ENCODE data around the gene RMC1.
"Not testable (repeated sequence)": the region's sequence is repeated elsewhere in the genome, so short reads cannot be mapped to it uniquely, and the experiment has no call there.

The RMC1 gene

DNA sequence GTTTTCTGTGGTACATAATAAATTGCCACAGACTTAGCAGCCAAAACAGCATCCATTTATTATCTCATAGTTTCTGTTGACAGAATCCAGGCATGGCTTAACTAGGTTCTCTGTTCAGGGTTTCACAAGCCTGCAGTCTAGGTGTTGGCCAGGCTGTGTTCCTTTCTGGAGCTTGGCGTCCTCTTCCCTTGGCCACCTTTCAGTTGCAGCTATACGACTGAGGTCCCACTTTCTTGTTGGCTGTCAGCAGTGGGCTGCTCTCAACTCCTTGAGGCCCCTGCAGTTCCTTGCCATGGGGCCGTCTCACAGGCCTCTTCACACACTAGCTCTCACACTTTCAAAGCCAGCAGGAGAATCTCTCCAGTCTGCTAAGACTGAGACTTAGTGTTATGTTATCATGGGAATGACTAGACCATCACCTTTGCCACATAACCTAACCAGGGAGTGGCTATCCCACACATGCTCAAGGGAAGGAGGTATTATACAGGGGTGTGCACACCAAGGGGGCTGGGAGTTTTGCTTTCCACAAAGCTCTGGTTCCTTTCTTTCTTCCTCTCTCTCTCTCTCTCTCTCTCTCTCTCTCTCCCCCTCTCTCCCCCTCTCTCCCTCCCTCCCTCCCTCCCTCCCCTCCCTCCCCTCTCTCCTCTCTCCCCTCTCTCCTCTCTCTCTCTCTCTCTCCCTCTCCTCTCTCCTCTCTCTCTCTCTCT is 34.4 kb upstream of the RMC1 start:
- H3K36me3 ChIP-seq (ENCODE audit: insufficient read depth, low read length): peaks cover 37% of the 10 kb centered on the region
- TF ChIP-seq EZH2 (IDR thresholded peaks at IDR 0.05): no peak
- TF ChIP-seq POLR2AphosphoS5 (IDR thresholded peaks at IDR 0.05; ENCODE audit: borderline replicate concordance, low read depth, low read length): no peak
- TF ChIP-seq FOXP2 (optimal IDR thresholded peaks at IDR 0.05; ENCODE audit: control extremely low read depth, extremely low read length, insufficient read depth): no peak
- no peak overlapping the region for H3K27ac ChIP-seq
- H3K9ac ChIP-seq (ENCODE audit: insufficient read length): no peak overlapping the region
- H3K4me3 ChIP-seq: no peak overlapping the region
- H3K9me3 ChIP-seq (ENCODE audit: low read depth, low read length): no peaks in the 10 kb centered on the region
- no peak for DNase-seq (ENCODE audit: low read depth, low spot score)

DNA sequence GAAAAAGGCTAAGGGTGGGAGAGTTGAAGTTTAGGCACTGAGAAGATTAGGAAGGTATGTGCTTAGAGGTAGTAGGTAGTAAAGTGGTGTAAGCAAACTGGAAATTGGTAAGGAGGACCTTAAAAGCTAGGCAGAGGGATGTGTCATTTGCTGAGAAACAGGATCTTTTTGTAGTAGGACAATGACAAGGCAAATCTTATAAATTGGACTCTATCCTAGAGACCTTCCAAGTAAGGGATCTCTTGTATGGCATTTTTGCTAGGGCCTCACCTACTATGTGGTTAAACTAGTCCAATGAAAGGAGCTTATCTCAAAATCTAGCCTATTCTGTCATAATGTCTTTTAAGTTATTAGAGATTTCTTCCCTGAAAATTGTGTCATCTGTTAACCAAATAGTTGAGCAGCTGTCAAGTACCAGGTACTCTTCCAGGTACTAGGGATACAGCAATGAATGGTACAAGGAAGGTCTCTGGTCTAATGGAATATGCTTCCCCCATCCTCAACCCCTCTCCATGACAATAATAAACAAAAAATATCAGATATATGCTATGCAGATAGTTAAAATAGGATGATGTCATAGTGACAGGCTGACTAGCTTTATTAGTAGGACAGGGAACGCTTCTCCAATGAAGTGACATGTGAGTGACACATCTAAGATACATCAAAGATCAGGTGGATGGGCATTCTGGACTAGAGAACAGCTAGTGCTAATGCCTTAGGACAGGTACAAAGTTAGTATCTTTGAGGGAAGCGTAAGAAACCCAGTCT is 32.5 kb upstream of the RMC1 start:
- DNase-seq (ENCODE audit: low read depth, low spot score): no peak
- H3K9me3 ChIP-seq (ENCODE audit: low read depth, low read length): no peaks in the 10 kb centered on the region
- no peak overlapping the region for H3K27ac ChIP-seq
- TF ChIP-seq FOXP2 (optimal IDR thresholded peaks at IDR 0.05; ENCODE audit: control extremely low read depth, extremely low read length, insufficient read depth): no peak
- H3K36me3 ChIP-seq (ENCODE audit: insufficient read depth, low read length): peaks cover 43% of the 10 kb centered on the region
- H3K4me3 ChIP-seq: no peak overlapping the region
- H3K9ac ChIP-seq (ENCODE audit: insufficient read length): no peak overlapping the region

DNA sequence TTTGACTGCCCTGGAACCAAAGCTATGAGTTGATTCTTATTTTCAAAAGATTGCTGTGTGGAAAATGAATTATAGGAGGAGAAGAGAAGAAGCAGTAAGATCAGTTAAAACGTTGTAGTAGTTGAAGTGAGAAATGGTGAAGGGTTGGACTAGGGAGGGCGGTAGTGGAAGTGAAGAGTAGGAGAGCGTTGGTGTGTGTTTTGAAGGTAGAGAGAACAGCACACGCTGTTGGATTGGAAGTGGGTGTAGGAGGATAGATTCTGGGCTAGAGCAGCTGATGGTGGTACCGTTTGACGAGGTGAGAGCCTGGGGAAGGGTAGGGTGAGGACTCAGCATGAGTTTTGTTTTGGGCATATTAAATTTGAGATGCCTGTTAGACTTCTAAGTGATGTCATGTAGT is 31.8 kb upstream of the RMC1 start:
- Histone ChIP-seq H3K36me3 (ENCODE audit: insufficient read depth, low read length) (peaks cover 46% of the 10 kb centered on the region), H3K9me3 (ENCODE audit: low read depth, low read length) (no peaks in the 10 kb centered on the region), H3K27ac (no peak overlapping the region), H3K9ac (ENCODE audit: insufficient read length) (no peak overlapping the region), H3K4me3 (no peak overlapping the region)
- TF ChIP-seq EZH2 (IDR thresholded peaks at IDR 0.05) (no peak), POLR2AphosphoS5 (IDR thresholded peaks at IDR 0.05; ENCODE audit: borderline replicate concordance, low read depth, low read length) (no peak), FOXP2 (optimal IDR thresholded peaks at IDR 0.05; ENCODE audit: control extremely low read depth, extremely low read length, insufficient read depth) (no peak)
- DNase-seq (ENCODE audit: low read depth, low spot score): no peak

DNA sequence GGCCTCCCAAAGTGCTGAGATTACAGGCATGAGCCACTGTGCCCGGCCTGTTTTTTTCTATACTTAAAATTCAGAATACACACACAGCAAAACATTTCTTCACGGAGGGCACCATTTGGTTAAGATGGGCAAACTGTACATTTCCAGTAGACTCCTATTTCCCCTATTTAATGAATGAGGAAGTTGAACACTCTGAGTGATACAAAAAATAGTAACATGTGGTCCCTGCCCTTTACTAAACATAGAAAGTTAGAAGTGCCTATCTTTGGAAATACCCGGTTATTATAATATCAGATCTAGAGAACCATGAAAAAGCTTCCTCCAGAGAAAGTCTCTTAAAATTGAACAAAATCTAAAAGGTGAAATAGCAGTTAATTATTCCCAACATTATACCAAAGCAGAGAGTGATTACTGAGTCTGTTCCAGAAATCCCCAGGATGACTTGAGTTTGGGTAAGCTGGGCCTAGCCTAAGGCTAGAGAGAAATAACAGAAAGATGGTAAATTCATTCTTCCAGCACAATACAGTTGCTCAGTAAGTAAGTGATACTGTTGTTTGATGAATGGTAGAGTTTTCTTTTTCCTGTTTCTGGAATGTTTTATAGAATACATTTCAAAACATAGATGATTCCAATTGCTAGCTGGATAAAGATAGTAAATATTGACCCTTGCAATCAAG is 23.3 kb upstream of the RMC1 start:
- no peak overlapping the region for H3K27ac ChIP-seq
- no peak overlapping the region for H3K4me3 ChIP-seq
- no peaks in the 10 kb centered on the region for H3K9me3 ChIP-seq (ENCODE audit: low read depth, low read length)
- TF ChIP-seq POLR2AphosphoS5 (IDR thresholded peaks at IDR 0.05; ENCODE audit: borderline replicate concordance, low read depth, low read length) (no peak), FOXP2 (optimal IDR thresholded peaks at IDR 0.05; ENCODE audit: control extremely low read depth, extremely low read length, insufficient read depth) (no peak), EZH2 (IDR thresholded peaks at IDR 0.05) (no peak)
- no peak for DNase-seq (ENCODE audit: low read depth, low spot score)
- H3K9ac ChIP-seq (ENCODE audit: insufficient read length): no peak overlapping the region
- H3K36me3 ChIP-seq (ENCODE audit: insufficient read depth, low read length): peaks cover 49% of the 10 kb centered on the region

DNA sequence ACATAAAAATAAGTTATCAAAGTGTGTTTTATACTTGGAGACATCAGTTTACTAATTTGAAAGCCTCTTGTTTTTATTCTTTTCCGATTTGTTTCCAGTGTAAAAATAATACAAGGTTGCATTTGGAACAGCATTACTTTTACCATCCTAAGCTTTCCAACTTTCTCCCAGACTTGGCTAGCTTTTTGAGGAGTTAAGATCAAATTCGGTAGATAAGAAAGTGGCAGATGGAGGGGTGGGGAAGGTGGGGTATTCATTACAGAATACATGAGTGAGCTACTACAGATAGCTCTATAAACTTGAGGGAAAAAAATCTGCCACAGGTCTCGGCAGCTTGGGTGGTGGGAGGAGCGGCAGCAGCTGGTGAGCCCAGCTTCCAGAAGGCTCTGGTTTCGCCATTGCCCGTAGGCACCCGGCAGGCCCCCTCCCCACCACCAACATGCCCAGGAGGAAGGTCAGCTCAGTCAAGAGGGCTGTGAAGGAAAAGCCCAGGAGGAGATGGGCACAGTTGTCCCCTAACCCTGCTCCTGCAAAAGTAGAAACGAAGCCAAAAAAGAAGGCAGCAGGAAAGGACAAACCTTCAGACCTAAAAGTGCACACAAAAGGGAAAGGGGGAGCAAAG is 18.6 kb upstream of the RMC1 start:
- H3K36me3 ChIP-seq (ENCODE audit: insufficient read depth, low read length): peaks cover 18% of the 10 kb centered on the region
- H3K9me3 ChIP-seq (ENCODE audit: low read depth, low read length): no peaks in the 10 kb centered on the region
- H3K4me3 ChIP-seq: no peak overlapping the region
- no peak for DNase-seq (ENCODE audit: low read depth, low spot score)
- H3K27ac ChIP-seq: no peak overlapping the region
- TF ChIP-seq POLR2AphosphoS5 (IDR thresholded peaks at IDR 0.05; ENCODE audit: borderline replicate concordance, low read depth, low read length) (no peak), EZH2 (IDR thresholded peaks at IDR 0.05) (no peak), FOXP2 (optimal IDR thresholded peaks at IDR 0.05; ENCODE audit: control extremely low read depth, extremely low read length, insufficient read depth) (no peak)
- H3K9ac ChIP-seq (ENCODE audit: insufficient read length): no peak overlapping the region

DNA sequence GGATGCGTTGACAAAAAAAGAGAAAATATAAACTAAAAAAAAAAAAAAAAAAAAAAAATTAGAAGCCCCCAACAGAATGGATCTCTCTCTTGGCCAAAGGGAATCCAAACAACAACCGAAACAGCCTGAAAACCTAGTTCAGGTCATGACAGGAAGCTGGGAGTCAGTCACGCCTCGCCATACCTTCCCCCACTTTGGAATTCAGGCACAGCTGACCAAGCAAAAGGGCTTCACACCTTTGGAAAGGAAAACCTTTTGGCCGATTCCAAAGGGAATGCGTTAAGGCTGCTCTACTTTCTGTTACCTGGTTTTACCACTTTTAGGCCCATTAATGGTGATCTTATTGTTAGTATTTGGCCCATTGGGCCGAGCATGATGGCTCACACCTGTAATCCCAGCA is 17.9 kb upstream of the RMC1 start:
- Histone ChIP-seq H3K36me3 (ENCODE audit: insufficient read depth, low read length) (peaks cover 11% of the 10 kb centered on the region), H3K4me3 (no peak overlapping the region), H3K9me3 (ENCODE audit: low read depth, low read length) (no peaks in the 10 kb centered on the region), H3K9ac (ENCODE audit: insufficient read length) (no peak overlapping the region), H3K27ac (no peak overlapping the region)
- no peak for DNase-seq (ENCODE audit: low read depth, low spot score)
- TF ChIP-seq EZH2 (IDR thresholded peaks at IDR 0.05): no peak
- no peak for TF ChIP-seq POLR2AphosphoS5 (IDR thresholded peaks at IDR 0.05; ENCODE audit: borderline replicate concordance, low read depth, low read length)
- TF ChIP-seq FOXP2 (optimal IDR thresholded peaks at IDR 0.05; ENCODE audit: control extremely low read depth, extremely low read length, insufficient read depth): no peak

DNA sequence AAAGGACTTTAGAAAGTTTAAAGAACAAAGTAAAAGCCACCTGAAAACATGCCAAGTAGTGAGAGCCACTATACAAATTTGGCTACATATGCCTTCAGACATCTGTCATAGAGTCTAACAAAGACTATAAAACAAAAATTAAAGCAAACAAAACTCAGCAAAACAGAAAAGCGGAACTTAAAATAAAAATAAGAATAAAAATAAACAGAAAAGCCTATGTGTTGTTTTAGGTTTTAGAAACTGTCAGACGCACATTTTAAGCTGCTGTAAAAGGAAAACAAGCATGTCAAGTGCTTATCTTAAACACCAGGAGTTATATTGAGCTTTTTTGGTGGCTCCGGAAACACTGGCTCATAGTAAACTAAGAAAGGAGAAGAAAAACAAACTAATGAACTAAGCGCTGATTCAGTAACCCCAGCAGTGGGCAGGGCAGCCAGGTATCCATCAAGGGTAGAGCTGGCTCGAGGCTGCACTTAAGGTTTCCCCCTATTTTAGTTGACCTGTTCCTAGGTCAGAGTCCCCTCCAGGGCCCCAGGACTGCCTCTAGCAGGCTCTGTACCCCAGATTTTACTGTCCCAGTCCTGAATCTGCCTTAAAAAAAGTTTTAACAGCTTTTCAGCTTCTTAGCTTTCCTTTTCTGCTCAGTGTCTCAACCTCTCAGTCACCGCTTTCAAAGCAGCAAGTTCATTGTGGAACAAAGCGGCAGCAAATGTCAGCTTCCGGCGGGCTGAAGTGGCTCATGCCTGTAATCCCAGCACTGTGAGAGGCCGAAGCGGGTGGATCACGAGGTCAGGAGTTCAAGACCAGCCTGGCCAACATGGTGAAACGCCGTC is 15.4 kb upstream of the RMC1 start:
- DNase-seq (ENCODE audit: low read depth, low spot score): no peak
- Histone ChIP-seq H3K36me3 (ENCODE audit: insufficient read depth, low read length) (no peaks in the 10 kb centered on the region), H3K9ac (ENCODE audit: insufficient read length) (no peak overlapping the region), H3K27ac (no peak overlapping the region), H3K9me3 (ENCODE audit: low read depth, low read length) (no peaks in the 10 kb centered on the region), H3K4me3 (no peak overlapping the region)
- no peak for TF ChIP-seq EZH2 (IDR thresholded peaks at IDR 0.05)
- TF ChIP-seq FOXP2 (optimal IDR thresholded peaks at IDR 0.05; ENCODE audit: control extremely low read depth, extremely low read length, insufficient read depth): no peak
- no peak for TF ChIP-seq POLR2AphosphoS5 (IDR thresholded peaks at IDR 0.05; ENCODE audit: borderline replicate concordance, low read depth, low read length)

DNA sequence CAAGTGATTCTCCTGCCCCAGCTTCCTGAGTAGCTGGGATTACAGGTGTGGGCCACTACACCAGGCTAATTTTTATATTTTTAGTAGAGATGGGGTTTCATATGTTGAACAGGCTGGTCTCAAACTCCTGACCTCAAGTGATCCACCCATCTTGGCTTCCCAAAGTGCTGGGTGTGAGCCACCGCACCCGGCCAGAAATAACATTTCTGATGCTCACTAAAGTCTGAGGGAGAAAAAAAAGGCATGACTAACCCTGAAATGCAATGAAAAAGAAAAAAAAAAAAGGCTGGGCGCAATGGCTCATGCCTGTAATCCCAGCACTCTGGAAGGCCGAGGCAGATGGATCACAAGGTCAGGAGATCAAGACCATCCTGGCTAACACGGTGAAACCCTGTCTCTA is 13.7 kb upstream of the RMC1 start:
- not testable (repeated sequence) for H3K9me3 ChIP-seq (ENCODE audit: low read depth, low read length); H3K27ac ChIP-seq; DNase-seq (ENCODE audit: low read depth, low spot score); H3K9ac ChIP-seq (ENCODE audit: insufficient read length); H3K36me3 ChIP-seq (ENCODE audit: insufficient read depth, low read length); H3K4me3 ChIP-seq

All from SK-N-MC (cell line).